Superior temporal gyrus (tissue), 1 donor: ENCODE data around the gene CABP1.

ENCODE experiments used
- DNase-seq: peaks from one replicate; pipeline ENCODE4 v3.0.0-alpha.2; 2016; ENCODE audit errors: extremely low spot score

Gene CABP1

GRCh38 chr12:120690978-120691377 lies 50.6 kb downstream of the CABP1 start:
- no peak for DNase-seq

GRCh38 chr12:120692524-120693033 lies 52.2 kb downstream of the CABP1 start:
- no peak for DNase-seq

GRCh38 chr12:120693848-120694247 lies 53.4 kb downstream of the CABP1 start:
- DNase-seq, result no peak

GRCh38 chr12:120696626-120697025 lies 56.2 kb downstream of the CABP1 start:
- no peak for DNase-seq

- no peak for DNase-seq
Observed at GRCh38 chr12:120697344-120697743, 56.9 kb downstream of the CABP1 start.

GRCh38 chr12:120698665-120699064 lies 58.2 kb downstream of the CABP1 start:
- DNase-seq, result no peak

GRCh38 chr12:120699553-120699952 lies 59.1 kb downstream of the CABP1 start:
- DNase-seq, result no peak

- no peak for DNase-seq
Observed at GRCh38 chr12:120700886-120701285, 60.5 kb downstream of the CABP1 start.

GRCh38 chr12:120702637-120703036 lies 62.2 kb downstream of the CABP1 start:
- no peak for DNase-seq

GRCh38 chr12:120703311-120703942 lies 63.0 kb downstream of the CABP1 start:
- no peak for DNase-seq

- no peak for DNase-seq
Observed at GRCh38 chr12:120705618-120706017, 65.2 kb downstream of the CABP1 start.

- no peak for DNase-seq
Observed at GRCh38 chr12:120706029-120706428, 65.6 kb downstream of the CABP1 start.

- DNase-seq, result no peak
Observed at GRCh38 chr12:120708651-120709050, 68.2 kb downstream of the CABP1 start.

- DNase-seq, result peak; percentile 57
Observed at GRCh38 chr12:120710031-120710804, 69.8 kb downstream of the CABP1 start, which contains the start of gene UNC119B. UNC119B (plus strand) TSS chr12:120710458; CDS start chr12:120710475, 17 bp downstream.

GRCh38 chr12:120710805-120711296 lies 70.4 kb downstream of the CABP1 start:
- no peak for DNase-seq

- DNase-seq, result peak; percentile 39
Observed at GRCh38 chr12:120711411-120711810, 71.0 kb downstream of the CABP1 start.

- DNase-seq, result peak; percentile 23
Observed at GRCh38 chr12:120712610-120713009, 72.2 kb downstream of the CABP1 start.

GRCh38 chr12:120713861-120714482 lies 73.5 kb downstream of the CABP1 start:
- peak; percentile 95 for DNase-seq
